Mesendoderm (in vitro differentiated cells): ENCODE results near the gene IGFL4.

Source experiments
- DNase-seq: peaks from one replicate; pipeline ENCODE4 v3.0.0; 2013
- H2AK5ac ChIP-seq: 2 replicates; pipeline ENCODE4 v1.6.1; 2013; ENCODE audit warnings: low read length, inconsistent platforms
- H2BK120ac ChIP-seq: 2 replicates; pipeline ENCODE4 v1.6.1; 2013; ENCODE audit warnings: low read depth, mild to moderate bottlenecking, low read length, moderate library complexity, mixed read lengths
- H2BK15ac ChIP-seq: replicated peaks from 2 replicates; pipeline ENCODE4 v1.6.1; 2013; ENCODE audit warnings: low read depth, mild to moderate bottlenecking, moderate library complexity
- H2BK5ac ChIP-seq: 2 replicates; pipeline ENCODE4 v1.6.1; 2013; ENCODE audit warnings: low read length, inconsistent platforms
- H3K18ac ChIP-seq: 2 replicates; pipeline ENCODE4 v1.6.1; 2013; ENCODE audit warnings: mild to moderate bottlenecking, low read length, mixed read lengths
- H3K23ac ChIP-seq: one replicate; pipeline ENCODE4 v1.6.1; 2013; ENCODE audit warnings: low read length
- H3K27ac ChIP-seq: 2 replicates; pipeline ENCODE4 v1.5.1; 2013; ENCODE audit warnings: low read depth, mild to moderate bottlenecking, inconsistent platforms, low read length, moderate library complexity
- H3K27me3 ChIP-seq: 2 replicates; pipeline ENCODE4 v1.6.1; 2013; ENCODE audit warnings: low read length, control low read depth, mild to moderate bottlenecking, inconsistent platforms; ENCODE audit not compliant: insufficient read depth, poor library complexity
- H3K36me3 ChIP-seq: 2 replicates; pipeline ENCODE4 v1.6.1; 2013; ENCODE audit warnings: low read length, inconsistent platforms; ENCODE audit not compliant: control insufficient read depth, insufficient read depth
- H3K4ac ChIP-seq: one replicate; pipeline ENCODE4 v1.6.1; 2013; ENCODE audit warnings: low read depth, mild to moderate bottlenecking, low read length, moderate library complexity
- H3K4me1 ChIP-seq: 2 replicates; pipeline ENCODE4 v1.6.1; 2013; ENCODE audit warnings: low read depth, low read length, inconsistent platforms; ENCODE audit not compliant: control insufficient read depth
- H3K4me2 ChIP-seq: 2 replicates; pipeline ENCODE4 v1.6.1; 2013; ENCODE audit warnings: low read length
- H3K4me3 ChIP-seq: 2 replicates; pipeline ENCODE4 v1.5.1; 2013; ENCODE audit warnings: mild to moderate bottlenecking, low read length
- H3K56ac ChIP-seq: one replicate; pipeline ENCODE4 v1.6.1; 2013; ENCODE audit warnings: low read length
- H3K79me1 ChIP-seq: 2 replicates; pipeline ENCODE4 v1.6.1; 2013; ENCODE audit warnings: low read length, inconsistent platforms
- H3K79me2 ChIP-seq: 2 replicates; pipeline ENCODE4 v1.6.1; 2013; ENCODE audit warnings: mild to moderate bottlenecking, low read length; ENCODE audit not compliant: control insufficient read depth, insufficient read depth
- H3K9ac ChIP-seq: 2 replicates; pipeline ENCODE4 v1.6.1; 2013; ENCODE audit warnings: low read length, inconsistent platforms
- H4K5ac ChIP-seq: one replicate; pipeline ENCODE4 v1.6.1; 2013; ENCODE audit warnings: low read length
- H4K8ac ChIP-seq: one replicate; pipeline ENCODE4 v1.6.1; 2013; ENCODE audit warnings: low read depth, mild to moderate bottlenecking, control low read depth, low read length, moderate library complexity
- WGBS: extraction: QIAGEN DNeasy Blood & Tissue Kit; methylation state at CpG from one replicate; pipeline ENCODE4 v1.1.7; 2013; ENCODE audit warnings: low lambda C conversion rate, missing lambda C conversion rate; ENCODE audit not compliant: insufficient coverage; ENCODE audit errors: extremely low coverage; 5-methylcytosine and 5-hydroxymethylcytosine counted together
- small RNA-seq: library from polyadenylated mRNA; stranded (forward); fragments of <200 nt; extraction: miRNeasy Mini kit (QIAGEN cat#:217004); gene quantifications from one replicate; pipeline ENCODE3, GENCODE V24; 2013; ENCODE audit not compliant: insufficient read depth

IGFL4 gene

GRCh38 chr19:45994456-45994997 lies 46.3 kb downstream of the IGFL4 start:
- H3K36me3 ChIP-seq = no peaks in the 10 kb centered on the region

GRCh38 chr19:45990113-45990728 lies 50.6 kb downstream of the IGFL4 start:
- Histone ChIP-seq H3K9ac (no peak overlapping the region), H2BK120ac (no peak overlapping the region), H2AK5ac (no peak overlapping the region), H4K8ac (no peak overlapping the region), H4K5ac (no peak overlapping the region), H2BK15ac (no peak overlapping the region), H3K27ac (no peak overlapping the region), H3K4me3 (no peak overlapping the region), H3K79me2 (no peaks in the 10 kb centered on the region), H3K79me1 (no peaks in the 10 kb centered on the region), H3K4me2 (no peak overlapping the region), H3K56ac (no peak overlapping the region), H3K4me1 (no peaks in the 10 kb centered on the region), H3K23ac (no peak overlapping the region), H3K4ac (no peak overlapping the region), H3K27me3 (no peaks in the 10 kb centered on the region), H2BK5ac (no peak overlapping the region), H3K36me3 (no peaks in the 10 kb centered on the region), H3K18ac (no peak overlapping the region)
- DNase-seq = no peak
- no CpG with 5 or more reads among the region's 12 CpGs for WGBS

More at GRCh38 chr19:45994456-45994997, 46.3 kb downstream of the IGFL4 start:
- Histone ChIP-seq H3K23ac (no peak overlapping the region), H4K8ac (no peak overlapping the region), H3K56ac (peak overlapping the region; percentile 75), H3K4me1 (peaks cover 3% of the 10 kb centered on the region), H2BK120ac (no peak overlapping the region), H2BK5ac (no peak overlapping the region), H2AK5ac (no peak overlapping the region), H2BK15ac (no peak overlapping the region), H3K27me3 (no peaks in the 10 kb centered on the region), H3K18ac (no peak overlapping the region), H3K4me3 (peak overlapping the region; percentile 41), H3K9ac (peak overlapping the region; percentile 67), H3K27ac (no peak overlapping the region), H3K4ac (no peak overlapping the region), H3K79me1 (peaks cover 6% of the 10 kb centered on the region), H3K79me2 (peaks cover 4% of the 10 kb centered on the region), H4K5ac (no peak overlapping the region), H3K4me2 (peak overlapping the region; percentile 85)
- no peak for DNase-seq
- WGBS = no CpG with 5 or more reads among the region's 8 CpGs

Small RNAs within 50 kb of the gene (small RNA-seq; reads per million reads assigned to genes)
- gene MIR769 = 3,463 reads per million, percentile 99 among the genes with 10 or more reads in this experiment
